ENCODE measurements around the gene FAM149B1. TPM values are rescaled to one million over a fixed set of nuclear protein-coding genes. Genes with fewer than 3 reads are reported as not detected.

FAM149B1 gene
- total and polyA plus RNA-seq, 2 of the 13 experiments (the other 11 are each of a cell fraction or from before 2014, with no cell fraction given): 9.3 to 16.8 TPM

- TF ChIP-seq SATB2 (CRISPR knock-in tag; IDR thresholded peaks at IDR 0.05) (no peak), GTF2F1 (IDR thresholded peaks at IDR 0.05; ENCODE audit: low read length) (no peak), LCORL (IDR thresholded peaks at IDR 0.05) (peak; percentile 93), LCORL (CRISPR knock-in tag; IDR thresholded peaks at IDR 0.05) (peak; percentile 98), ZNF784 (CRISPR knock-in tag; IDR thresholded peaks at IDR 0.05; ENCODE audit: borderline replicate concordance) (0 out of 2 replicates have a peak, but pooled peaks have one; percentile 23), KAT8 (CRISPR knock-in tag; IDR thresholded peaks at IDR 0.05) (peak; percentile 71; the same call in 1 of the 2 replicates), NFKBIZ (CRISPR knock-in tag; IDR thresholded peaks at IDR 0.05) (peak; percentile 54; the same call in 1 of the 2 replicates), RFX5 (IDR thresholded peaks at IDR 0.05; ENCODE audit: low read depth, low read length) (no peak), ZBTB25 (CRISPR knock-in tag; IDR thresholded peaks at IDR 0.05) (peak; percentile 50; the same call in 1 of the 2 replicates), SAP130 (CRISPR knock-in tag; IDR thresholded peaks at IDR 0.05; ENCODE audit: low read depth) (peak; percentile 84)
Measured at GRCh38 chr10:73131913-73132686, 35.8 kb upstream of the FAM149B1 start (continued).

DNA sequence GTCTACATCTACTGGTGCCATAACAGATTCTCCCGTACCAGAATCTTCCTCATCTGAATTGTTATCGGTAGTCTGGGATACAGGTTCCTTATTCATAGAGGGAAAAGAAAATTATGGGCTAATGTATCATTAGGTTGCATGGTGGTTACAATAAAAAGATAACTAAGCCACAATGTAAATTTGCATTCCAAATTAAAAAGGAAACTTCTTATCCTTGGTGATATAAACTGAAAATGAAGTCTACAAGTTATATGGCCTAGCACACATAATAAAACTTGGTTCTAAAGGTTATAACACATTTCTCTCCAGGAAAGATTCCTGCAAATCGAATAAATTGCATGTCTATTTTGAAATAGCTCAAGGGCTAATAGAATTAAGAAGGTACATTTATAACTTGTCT lies 33.2 kb upstream of the FAM149B1 start:
- no peak for FAIRE-seq
- 95% methylated on average over 3 of the region's 3 CpGs for WGBS (ENCODE audit: low lambda C conversion rate)
- Histone ChIP-seq H3K4me1 (ENCODE audit: insufficient read depth, low read length) (peaks cover 40% of the 10 kb centered on the region), H3K36me3 (replicated peaks in 1 of 2; ENCODE audit: control insufficient read depth in 1 of 2, insufficient read depth in 2 of 2, low read length in 2 of 2) (peaks cover 12 to 49% of the 10 kb centered on the region in 2 experiments), H3K4me3 (replicated peaks in 1 of 3; ENCODE audit: insufficient read depth in 1 of 3, low read depth in 2 of 3, low read length in 3 of 3) (no peak overlapping the region), H3K79me2 (ENCODE audit: insufficient read depth, low read length) (no peaks in the 10 kb centered on the region), H2AFZ (ENCODE audit: low read length) (no peak overlapping the region), H3K9ac (ENCODE audit: insufficient read depth, low read depth, low read length) (no peak overlapping the region), H4K20me1 (ENCODE audit: insufficient read depth, low read length) (no peaks in the 10 kb centered on the region), H3K27ac (ENCODE audit: extremely low read length, insufficient read depth, low read length) (peak overlapping the region; percentile 33), H3K4me2 (ENCODE audit: low read depth, low read length) (no peak overlapping the region), H3K9me3 (ENCODE audit: low read length) (no peaks in the 10 kb centered on the region), H3K27me3 (ENCODE audit: control insufficient read depth in 1 of 2, insufficient read depth in 2 of 2, low read length in 2 of 2) (no peaks in the 10 kb centered on the region)
- in situ Hi-C loops (cut with HindIII; ENCODE audit: extremely low pct_ligation_motif_present, low pct_unique_long_range_greater_than_20kb) (no loop called here), intact Hi-C loops (cut with micrococcal nuclease; ENCODE audit: unreplicated experiment) (no loop called here)
- BruUV-seq (replicated peaks): no TSS peak
- no peak for DNase-seq (ENCODE audit: low spot score)
- POLR2A ChIA-PET: interaction anchor here (1.0 to 3.3 kb wide), 2 partner anchors 24 to 38 kb away, joined by 3 to 28 read pairs; partner anchors contain the start of genes NUDT13 and P4HA1
- CTCF ChIA-PET (ENCODE audit: low intra/inter-chr PET ratio, low total read pairs): no interaction called here
- ATAC-seq: no peak
- no peak for TF ChIP-seq SATB2 (CRISPR knock-in tag; IDR thresholded peaks at IDR 0.05)
- TF ChIP-seq ELF4 (CRISPR knock-in tag; IDR thresholded peaks at IDR 0.05; ENCODE audit: borderline replicate concordance): no peak
- no peak for TF ChIP-seq ZZZ3 (CRISPR knock-in tag; IDR thresholded peaks at IDR 0.05; ENCODE audit: borderline replicate concordance)
- no peak for TF ChIP-seq ZNF749 (CRISPR knock-in tag; IDR thresholded peaks at IDR 0.05; ENCODE audit: borderline replicate concordance)
- no peak for TF ChIP-seq ZNF337 (CRISPR knock-in tag; IDR thresholded peaks at IDR 0.05; ENCODE audit: borderline replicate concordance, low read depth)
- TF ChIP-seq MED8 (CRISPR knock-in tag; IDR thresholded peaks at IDR 0.05; ENCODE audit: insufficient replicate concordance): no peak
- TF ChIP-seq IRF9 (CRISPR knock-in tag; IDR thresholded peaks at IDR 0.05; ENCODE audit: borderline replicate concordance): no peak
- TF ChIP-seq MBNL3 (CRISPR knock-in tag; conservative IDR thresholded peaks at IDR 0.05): no peak
- TF ChIP-seq POLR2G (IDR thresholded peaks at IDR 0.05; ENCODE audit: low read depth, low read length): no peak
- TF ChIP-seq ZNF256 (CRISPR knock-in tag; conservative IDR thresholded peaks at IDR 0.05): no peak
- no peak for TF ChIP-seq RAD51 (IDR thresholded peaks at IDR 0.05; ENCODE audit: borderline replicate concordance)

Data from HepG2 (cell line).